Measurements from ENCODE around the gene MND1.

The MND1 gene

DNA sequence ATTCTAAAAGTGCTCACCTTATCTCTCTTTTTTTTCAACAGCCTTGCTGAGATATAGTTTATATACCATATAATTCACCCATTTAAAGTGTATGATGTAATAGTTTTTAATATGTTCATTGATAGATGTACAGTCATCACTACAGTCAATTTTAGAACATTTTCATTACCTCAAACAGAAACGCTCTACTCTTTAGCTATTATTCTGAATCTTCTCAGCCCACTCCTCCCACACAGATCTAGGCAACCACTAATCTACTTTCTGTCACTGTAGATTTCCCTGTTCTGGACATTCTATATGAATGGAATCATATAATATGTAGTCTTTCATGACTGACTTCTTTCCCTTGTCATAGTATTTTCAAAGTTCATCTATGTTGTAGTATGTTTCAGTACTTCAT lies 22.6 kb downstream of the MND1 start:
- H3K9me3 Mint-ChIP-seq: peaks cover 6% of the 10 kb centered on the region
- peaks cover 77% of the 10 kb centered on the region for H3K36me3 Mint-ChIP-seq (ENCODE audit: low read depth)
- no peak overlapping the region for H3K27ac Mint-ChIP-seq
- no peak for ATAC-seq
- peaks cover 20% of the 10 kb centered on the region for H3K4me1 Mint-ChIP-seq
- H3K4me3 Mint-ChIP-seq: no peak overlapping the region
- no peak for DNase-seq
- no peaks in the 10 kb centered on the region for H3K27me3 Mint-ChIP-seq

DNA sequence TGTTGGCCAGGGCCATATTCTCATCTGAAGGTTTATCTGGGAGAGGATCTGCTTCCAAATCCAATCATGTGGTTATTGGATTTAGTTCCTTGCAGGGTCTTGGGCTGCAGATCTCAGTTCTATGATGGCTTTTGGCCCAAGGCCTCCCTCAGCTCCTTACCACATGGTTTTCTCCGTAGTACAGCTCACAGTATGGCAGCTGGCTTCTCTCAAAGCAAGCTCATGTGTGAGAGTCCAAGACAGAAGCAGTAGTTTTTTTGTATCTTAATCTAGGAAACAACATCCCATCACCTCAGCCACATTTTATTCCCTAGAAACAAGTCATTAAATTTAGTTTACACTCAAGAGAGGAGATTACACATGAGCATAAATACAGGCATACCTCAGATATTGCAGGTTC lies 24.5 kb downstream of the MND1 start:
- no peak overlapping the region for H3K4me3 Mint-ChIP-seq
- peaks cover 15% of the 10 kb centered on the region for H3K9me3 Mint-ChIP-seq
- H3K36me3 Mint-ChIP-seq (ENCODE audit: low read depth): peaks cover 77% of the 10 kb centered on the region
- DNase-seq (no peak), ATAC-seq (no peak)
- no peaks in the 10 kb centered on the region for H3K27me3 Mint-ChIP-seq
- no peak overlapping the region for H3K27ac Mint-ChIP-seq
- H3K4me1 Mint-ChIP-seq: peaks cover 15% of the 10 kb centered on the region

DNA sequence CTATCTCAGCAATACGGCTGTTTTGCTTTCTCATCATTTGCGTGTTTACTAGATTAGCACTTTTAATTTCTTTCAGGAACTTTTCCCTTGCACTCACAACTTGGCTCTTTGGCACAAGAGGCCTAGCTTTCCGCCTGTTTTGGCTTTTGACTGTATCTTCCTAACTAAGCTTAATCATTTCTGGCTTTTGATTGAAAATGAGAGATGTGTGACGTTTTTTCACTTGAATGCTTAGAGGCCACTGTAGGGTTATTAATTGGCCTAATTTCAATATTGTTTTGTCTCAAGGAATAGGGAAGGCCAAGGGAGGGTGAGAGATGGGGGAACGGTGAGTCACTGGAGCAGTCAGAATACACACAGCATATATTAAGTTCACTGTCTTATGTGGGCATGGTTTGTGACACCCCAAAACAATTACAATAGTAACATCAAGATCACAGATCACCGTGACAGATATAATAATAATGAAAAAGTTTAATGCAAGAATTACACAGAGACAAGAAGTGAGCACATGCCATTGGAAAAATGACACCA lies 27.3 kb downstream of the MND1 start:
- Mint-ChIP-seq H3K4me3 (no peak overlapping the region), H3K27me3 (no peaks in the 10 kb centered on the region), H3K36me3 (ENCODE audit: low read depth) (peaks cover 66% of the 10 kb centered on the region), H3K9me3 (peaks cover 15% of the 10 kb centered on the region), H3K4me1 (peaks cover 9% of the 10 kb centered on the region), H3K27ac (no peak overlapping the region)
- ATAC-seq (no peak), DNase-seq (no peak)

DNA sequence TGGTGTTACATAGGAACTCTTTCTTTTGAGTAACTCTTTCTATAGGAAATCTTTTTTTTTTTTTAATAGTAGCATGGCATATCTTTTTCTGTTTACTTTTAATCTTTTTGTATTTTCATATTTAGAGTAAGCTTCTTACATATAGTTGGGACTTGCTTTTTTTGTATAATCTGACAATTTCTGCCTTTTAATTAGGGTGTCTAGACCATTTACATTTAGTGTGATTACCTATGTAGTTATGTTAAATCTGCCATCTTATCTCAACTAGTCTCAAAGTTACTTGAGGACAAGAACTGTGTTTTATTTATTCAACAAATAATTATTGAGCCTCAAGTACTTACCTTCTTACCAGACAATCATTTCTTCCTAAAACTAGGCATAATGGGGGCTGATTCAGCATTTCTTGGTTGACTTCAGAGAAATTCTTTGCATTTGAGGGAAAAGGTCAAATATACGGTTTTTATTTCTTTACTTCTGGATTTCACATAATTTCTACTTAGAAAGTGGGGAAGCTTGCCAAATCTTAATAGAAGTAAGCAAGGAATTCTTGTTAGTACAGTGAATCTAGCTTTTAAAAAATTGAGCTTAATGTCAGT lies 28.6 kb downstream of the MND1 start:
- Mint-ChIP-seq H3K27me3 (no peaks in the 10 kb centered on the region), H3K36me3 (ENCODE audit: low read depth) (peaks cover 55% of the 10 kb centered on the region), H3K4me1 (no peaks in the 10 kb centered on the region), H3K4me3 (no peak overlapping the region), H3K27ac (no peak overlapping the region), H3K9me3 (peaks cover 15% of the 10 kb centered on the region)
- DNase-seq (no peak), ATAC-seq (no peak)

DNA sequence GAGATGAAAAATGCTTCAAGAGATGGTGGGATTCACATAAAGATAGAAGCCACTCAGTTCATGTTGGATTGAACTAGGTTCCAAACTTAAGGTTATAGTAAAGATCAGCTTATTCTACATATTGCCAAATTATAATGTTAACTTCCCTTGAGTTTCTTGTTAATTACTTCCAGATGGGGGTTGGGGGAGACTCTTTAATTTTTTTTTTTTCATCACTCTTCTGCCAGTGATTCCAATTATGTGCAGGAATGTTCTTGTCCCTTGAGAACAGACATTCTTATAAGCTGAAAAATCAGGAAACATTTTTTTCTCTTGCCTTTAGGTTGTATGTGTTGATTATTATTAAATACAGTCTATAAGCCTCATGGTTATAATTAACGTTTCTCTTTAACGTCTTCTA lies 30.0 kb downstream of the MND1 start:
- H3K27ac Mint-ChIP-seq: no peak overlapping the region
- peaks cover 10% of the 10 kb centered on the region for H3K4me1 Mint-ChIP-seq
- DNase-seq: no peak
- no peak overlapping the region for H3K4me3 Mint-ChIP-seq
- peaks cover 15% of the 10 kb centered on the region for H3K9me3 Mint-ChIP-seq
- H3K27me3 Mint-ChIP-seq: no peaks in the 10 kb centered on the region
- no peak for ATAC-seq
- H3K36me3 Mint-ChIP-seq (ENCODE audit: low read depth): peaks cover 44% of the 10 kb centered on the region

DNA sequence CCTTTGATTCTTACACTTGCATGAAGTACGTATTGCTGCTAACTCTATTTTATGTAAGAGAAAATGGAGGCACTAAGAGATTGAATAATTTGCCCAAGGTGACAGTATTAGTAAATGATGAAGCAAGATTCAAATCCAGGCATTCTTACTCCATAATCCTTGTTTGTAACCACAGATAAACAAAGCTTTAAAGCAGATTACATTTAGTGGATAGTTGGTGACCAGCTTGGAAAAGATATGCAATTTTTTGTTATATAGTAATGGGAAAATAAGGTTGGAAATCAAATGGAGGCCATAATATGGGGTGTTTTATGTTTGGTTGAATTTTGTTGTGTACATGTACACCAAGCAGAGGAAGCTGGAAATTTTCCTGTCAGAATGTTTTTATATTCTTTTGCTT lies 30.8 kb downstream of the MND1 start:
- ATAC-seq: no peak
- Mint-ChIP-seq H3K4me1 (peaks cover 10% of the 10 kb centered on the region), H3K9me3 (peaks cover 15% of the 10 kb centered on the region), H3K36me3 (ENCODE audit: low read depth) (peaks cover 37% of the 10 kb centered on the region), H3K4me3 (no peak overlapping the region), H3K27me3 (no peaks in the 10 kb centered on the region), H3K27ac (no peak overlapping the region)
- no peak for DNase-seq

DNA sequence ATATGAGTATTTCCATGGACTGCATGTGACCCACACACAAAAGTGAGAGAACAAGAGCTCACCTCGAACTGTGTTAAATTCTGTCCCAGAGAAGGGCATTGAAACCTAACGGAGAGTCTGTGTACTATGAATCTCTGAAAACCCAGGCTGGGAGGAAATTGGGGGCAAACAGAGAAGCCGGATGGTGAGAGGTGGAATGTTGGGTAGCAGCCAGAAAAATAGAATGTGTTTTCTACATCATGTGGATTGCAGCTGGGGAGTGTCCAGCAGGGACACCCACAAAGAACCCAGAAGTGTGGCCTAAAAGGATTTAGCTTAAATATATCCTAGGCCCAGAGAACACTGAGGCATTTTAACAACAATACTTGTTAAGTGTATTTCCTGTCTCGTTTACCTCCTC lies 38.6 kb downstream of the MND1 start:
- Mint-ChIP-seq H3K27ac (no peak overlapping the region), H3K36me3 (ENCODE audit: low read depth) (peaks cover 6% of the 10 kb centered on the region), H3K4me3 (no peak overlapping the region), H3K27me3 (no peaks in the 10 kb centered on the region), H3K9me3 (no peaks in the 10 kb centered on the region), H3K4me1 (peaks cover 10% of the 10 kb centered on the region)
- DNase-seq (no peak), ATAC-seq (no peak)

DNA sequence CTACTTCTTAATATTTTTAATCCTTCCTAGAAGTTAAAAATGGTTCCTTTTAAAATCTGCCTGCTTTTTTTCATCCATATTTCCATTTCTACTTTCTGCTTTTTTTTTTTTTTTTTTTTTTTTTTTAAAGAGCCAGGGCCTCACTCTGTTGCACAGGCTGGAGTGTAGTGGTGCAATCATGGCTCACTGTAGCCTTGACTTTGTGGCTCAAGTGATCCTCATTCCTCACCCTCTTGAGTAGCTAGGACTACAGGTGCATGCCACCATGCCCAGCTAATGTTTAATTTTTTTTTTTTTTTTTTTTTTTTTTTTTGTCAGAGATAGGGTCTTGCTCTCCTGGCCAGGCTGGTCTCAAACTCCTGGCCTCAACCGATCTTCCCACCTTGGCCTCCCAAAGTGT lies 39.7 kb downstream of the MND1 start:
- ATAC-seq (no peak), DNase-seq (no peak)
- no peak overlapping the region for H3K27ac Mint-ChIP-seq
- no peaks in the 10 kb centered on the region for H3K9me3 Mint-ChIP-seq
- no peaks in the 10 kb centered on the region for H3K4me1 Mint-ChIP-seq
- H3K36me3 Mint-ChIP-seq (ENCODE audit: low read depth): peaks cover 9% of the 10 kb centered on the region
- no peak overlapping the region for H3K4me3 Mint-ChIP-seq
- H3K27me3 Mint-ChIP-seq: no peaks in the 10 kb centered on the region

DNA sequence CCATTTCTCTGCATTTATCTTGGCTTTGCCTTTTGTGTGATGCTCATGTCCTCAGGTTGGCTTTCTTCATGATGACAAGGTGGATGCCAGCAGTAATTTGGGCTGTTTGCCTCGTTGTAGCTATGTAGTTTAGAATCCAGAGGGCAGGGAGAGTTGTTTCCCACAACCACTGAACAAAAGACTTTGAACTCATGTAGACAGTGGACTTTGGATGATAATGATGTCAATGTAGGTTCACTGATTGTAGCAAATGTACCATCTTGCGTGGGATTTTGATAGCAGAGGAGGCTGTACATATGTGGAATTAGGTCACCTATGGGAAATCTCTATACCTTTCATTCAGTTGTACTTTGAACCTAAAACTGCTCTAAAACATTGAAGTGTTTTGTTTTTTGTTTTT lies 41.3 kb downstream of the MND1 start:
- Mint-ChIP-seq H3K9me3 (no peaks in the 10 kb centered on the region), H3K27me3 (no peaks in the 10 kb centered on the region), H3K4me3 (no peak overlapping the region), H3K36me3 (ENCODE audit: low read depth) (peaks cover 9% of the 10 kb centered on the region), H3K4me1 (no peaks in the 10 kb centered on the region), H3K27ac (no peak overlapping the region)
- DNase-seq: no peak
- no peak for ATAC-seq

DNA sequence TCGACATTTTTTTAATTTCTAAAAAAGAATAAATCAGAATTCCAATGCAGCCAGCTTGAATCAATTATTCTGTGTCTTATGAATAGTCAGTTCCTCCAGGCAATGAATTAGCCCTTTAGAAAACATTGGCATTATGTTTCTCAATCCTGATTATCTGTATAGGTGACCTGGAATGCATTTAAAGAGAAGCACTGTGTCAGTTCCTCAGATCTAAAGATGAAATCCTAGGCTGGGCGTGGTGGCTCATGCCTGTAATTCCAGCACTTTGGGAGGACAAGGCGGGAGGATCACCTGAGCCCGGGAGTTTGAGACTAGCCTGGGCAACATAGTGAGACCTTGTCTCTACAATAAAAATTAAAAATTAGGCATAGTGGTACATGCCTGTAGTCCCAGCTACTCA lies 43.5 kb downstream of the MND1 start:
- ATAC-seq (no peak), DNase-seq (no peak)
- Mint-ChIP-seq H3K27ac (no peak overlapping the region), H3K4me1 (no peaks in the 10 kb centered on the region), H3K4me3 (no peak overlapping the region), H3K36me3 (ENCODE audit: low read depth) (peaks cover 11% of the 10 kb centered on the region), H3K27me3 (no peaks in the 10 kb centered on the region), H3K9me3 (no peaks in the 10 kb centered on the region)

DNA sequence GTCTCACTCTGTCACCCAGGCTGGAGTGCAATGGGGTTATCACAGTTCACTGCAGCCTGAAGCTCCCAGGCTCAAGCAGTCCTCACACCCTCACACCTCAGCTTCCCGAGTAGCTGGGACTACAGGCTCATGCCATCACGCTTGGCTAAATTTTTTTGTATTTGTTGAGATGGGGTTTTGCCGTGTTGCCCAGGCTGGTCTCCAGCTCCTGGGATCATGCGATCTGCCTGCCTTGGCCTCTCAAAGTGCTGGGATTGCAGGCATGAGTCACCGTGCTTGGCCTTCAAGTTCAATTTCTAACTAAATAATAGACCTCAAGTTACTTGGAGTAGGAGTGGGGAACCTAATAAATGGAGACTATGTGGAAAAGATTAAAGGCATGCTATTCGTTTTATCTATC lies 48.9 kb downstream of the MND1 start:
- peaks cover 13% of the 10 kb centered on the region for H3K36me3 Mint-ChIP-seq (ENCODE audit: low read depth)
- no peak for DNase-seq

DNA sequence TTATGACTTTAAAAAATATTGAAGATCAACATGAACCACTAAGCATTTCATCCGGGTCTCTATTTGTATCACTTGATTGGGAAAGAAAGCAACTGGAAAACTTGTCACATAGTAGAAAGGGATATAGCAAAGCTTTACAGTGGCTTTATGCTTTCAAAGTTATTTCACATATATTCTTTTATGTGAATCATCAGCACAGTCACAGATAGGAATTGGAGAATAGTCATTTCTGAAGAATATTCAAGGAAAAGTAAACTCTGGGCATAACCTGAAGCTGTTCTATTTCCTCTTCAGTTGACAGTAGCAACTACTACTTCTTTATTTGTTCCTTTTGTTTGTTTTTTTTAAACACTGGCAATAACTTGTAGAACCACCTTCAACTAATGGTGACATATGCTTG lies 50.5 kb downstream of the MND1 start:
- H3K4me3 Mint-ChIP-seq: no peak overlapping the region
- no peak overlapping the region for H3K27ac Mint-ChIP-seq
- H3K36me3 Mint-ChIP-seq (ENCODE audit: low read depth): peaks cover 13% of the 10 kb centered on the region
- H3K4me1 Mint-ChIP-seq: peaks cover 14% of the 10 kb centered on the region
- ATAC-seq (no peak), DNase-seq (no peak)
- H3K27me3 Mint-ChIP-seq: no peaks in the 10 kb centered on the region
- H3K9me3 Mint-ChIP-seq: no peaks in the 10 kb centered on the region

More for the DNA sequence above, 48.9 kb downstream of the MND1 start:
- Mint-ChIP-seq H3K4me3 (no peak overlapping the region), H3K27ac (no peak overlapping the region), H3K27me3 (no peaks in the 10 kb centered on the region), H3K4me1 (peaks cover 7% of the 10 kb centered on the region), H3K9me3 (no peaks in the 10 kb centered on the region)
- no peak for ATAC-seq

DNA sequence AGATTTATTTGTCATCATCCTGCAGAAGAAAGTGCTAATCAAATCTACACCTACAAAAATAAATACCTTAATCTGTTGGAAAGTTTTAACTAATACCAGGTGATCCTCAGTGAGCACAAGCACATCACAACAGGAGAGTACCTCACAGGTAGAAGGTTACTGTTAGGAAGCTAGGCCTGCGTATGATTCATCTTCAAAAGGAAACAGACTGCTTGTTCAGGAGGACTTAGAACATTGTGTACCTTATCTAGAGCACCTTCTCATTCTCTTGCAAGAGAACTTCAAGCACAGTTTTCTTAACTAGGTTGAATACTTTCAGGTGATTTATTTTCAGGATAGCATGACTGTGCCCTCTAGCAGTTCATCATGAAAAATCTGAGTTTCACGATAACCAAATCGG lies 54.2 kb downstream of the MND1 start:
- DNase-seq (no peak), ATAC-seq (no peak)
- Mint-ChIP-seq H3K4me3 (no peak overlapping the region), H3K36me3 (ENCODE audit: low read depth) (peaks cover 14% of the 10 kb centered on the region), H3K4me1 (peaks cover 14% of the 10 kb centered on the region), H3K27ac (no peak overlapping the region), H3K27me3 (no peaks in the 10 kb centered on the region), H3K9me3 (no peaks in the 10 kb centered on the region)

DNA sequence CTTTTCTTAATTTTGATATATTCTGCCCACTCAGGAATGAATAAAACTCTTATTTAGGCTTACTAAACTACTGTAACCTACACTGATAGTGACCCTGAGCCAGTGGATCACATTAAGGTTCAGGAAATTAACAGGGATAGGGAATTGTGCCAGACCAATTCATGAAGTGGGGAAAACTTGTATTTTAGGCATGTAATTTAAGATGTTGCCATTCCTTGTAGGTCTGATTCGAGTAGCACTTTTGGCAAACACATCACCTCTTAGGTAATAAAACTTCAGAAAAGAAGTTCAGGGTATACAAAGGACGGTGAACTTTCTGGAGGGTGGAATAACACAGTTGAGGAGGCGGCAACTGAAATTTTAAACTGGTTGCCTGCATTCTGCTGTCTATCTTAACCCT lies 54.9 kb downstream of the MND1 start:
- Mint-ChIP-seq H3K4me3 (no peak overlapping the region), H3K27ac (no peak overlapping the region), H3K27me3 (no peaks in the 10 kb centered on the region), H3K9me3 (no peaks in the 10 kb centered on the region), H3K36me3 (ENCODE audit: low read depth) (peaks cover 13% of the 10 kb centered on the region), H3K4me1 (peaks cover 14% of the 10 kb centered on the region)
- ATAC-seq: no peak
- no peak for DNase-seq

DNA sequence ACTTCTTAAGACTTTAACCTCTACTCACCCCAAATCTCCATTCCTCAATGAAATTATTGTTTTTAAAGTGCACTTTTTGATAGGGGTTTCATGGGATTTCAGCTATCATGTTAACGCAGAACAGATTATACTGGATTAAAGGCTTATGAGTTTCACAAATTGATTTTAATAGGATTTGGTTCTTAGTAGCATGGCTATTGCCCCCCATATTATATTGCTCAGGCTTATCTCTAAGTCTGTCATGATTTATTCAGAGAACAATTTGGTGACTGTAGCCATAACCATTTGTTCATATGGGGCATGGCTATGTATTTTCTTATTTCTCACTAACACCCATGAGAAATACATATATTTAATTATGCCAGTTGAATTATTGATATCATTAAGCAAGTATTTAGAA lies 57.0 kb downstream of the MND1 start:
- ATAC-seq (no peak), DNase-seq (no peak)
- no peaks in the 10 kb centered on the region for H3K9me3 Mint-ChIP-seq
- H3K4me1 Mint-ChIP-seq: peaks cover 14% of the 10 kb centered on the region
- no peak overlapping the region for H3K27ac Mint-ChIP-seq
- no peak overlapping the region for H3K4me3 Mint-ChIP-seq
- no peaks in the 10 kb centered on the region for H3K27me3 Mint-ChIP-seq
- peaks cover 31% of the 10 kb centered on the region for H3K36me3 Mint-ChIP-seq (ENCODE audit: low read depth)

DNA sequence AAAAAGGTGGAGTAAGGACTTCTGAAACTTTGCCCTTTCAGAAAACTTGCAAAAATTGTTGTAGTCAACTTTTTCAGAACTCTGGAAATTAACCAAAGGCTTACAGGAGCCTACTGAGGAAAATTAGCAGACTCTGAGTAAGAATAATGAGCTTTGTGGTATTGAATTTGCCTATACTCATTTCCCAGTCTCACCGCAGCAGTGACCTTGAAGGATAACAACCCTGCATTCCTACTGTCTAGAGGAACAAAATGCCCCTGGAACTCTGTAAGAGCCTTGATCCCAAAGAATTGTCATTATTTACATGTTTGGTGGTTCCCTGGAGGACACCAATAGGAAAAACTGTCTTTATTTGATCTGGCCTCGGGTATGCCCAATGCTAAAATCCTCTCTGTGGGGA lies 57.9 kb downstream of the MND1 start:
- ATAC-seq (no peak), DNase-seq (no peak)
- H3K36me3 Mint-ChIP-seq (ENCODE audit: low read depth): peaks cover 36% of the 10 kb centered on the region
- peaks cover 14% of the 10 kb centered on the region for H3K4me1 Mint-ChIP-seq
- H3K27ac Mint-ChIP-seq: no peak overlapping the region
- H3K27me3 Mint-ChIP-seq: no peaks in the 10 kb centered on the region
- no peak overlapping the region for H3K4me3 Mint-ChIP-seq
- no peaks in the 10 kb centered on the region for H3K9me3 Mint-ChIP-seq
